PC-3 (cell line): ENCODE measurements around the gene SLC24A3.

Experiments used
- EZH2 ChIP-seq: fragments of 300-600 bp; sonication (generic); IDR thresholded peaks from one replicate; pipeline ENCODE4 v1.6.1; 2017; ENCODE audit warnings: antibody characterized with exemption, mild to moderate bottlenecking, low read length; ENCODE audit not compliant: unreplicated experiment
- TF ChIP-seq, protein P1 (sequence below): fragments of 300-600 bp; sonication (generic); conservative IDR thresholded peaks from 2 replicates; pipeline ENCODE4 v1.5.1; 2017; ENCODE audit warnings: antibody characterized with exemption, low read depth, mild to moderate bottlenecking, low read length

DNA sequence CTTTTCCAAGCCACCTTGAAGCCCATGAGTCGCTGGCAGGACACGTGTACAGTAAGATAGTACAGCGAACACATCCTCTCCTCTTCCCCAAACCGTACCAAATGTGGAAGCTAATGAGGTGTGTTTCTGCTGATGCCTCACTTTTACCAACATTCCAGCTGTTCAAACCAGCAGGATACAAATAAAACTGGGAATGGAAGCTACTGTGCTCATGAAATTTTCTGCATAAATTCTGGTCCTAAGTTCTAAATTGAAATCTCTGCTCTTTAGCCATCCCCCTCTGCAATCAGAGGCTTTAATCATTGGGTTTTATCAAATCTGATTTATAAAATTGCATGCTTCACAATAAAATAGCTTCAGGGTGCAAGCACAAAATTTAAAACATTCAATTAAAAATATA, 463.8 kb downstream of the SLC24A3 start:
- TF ChIP-seq, protein P1, sequence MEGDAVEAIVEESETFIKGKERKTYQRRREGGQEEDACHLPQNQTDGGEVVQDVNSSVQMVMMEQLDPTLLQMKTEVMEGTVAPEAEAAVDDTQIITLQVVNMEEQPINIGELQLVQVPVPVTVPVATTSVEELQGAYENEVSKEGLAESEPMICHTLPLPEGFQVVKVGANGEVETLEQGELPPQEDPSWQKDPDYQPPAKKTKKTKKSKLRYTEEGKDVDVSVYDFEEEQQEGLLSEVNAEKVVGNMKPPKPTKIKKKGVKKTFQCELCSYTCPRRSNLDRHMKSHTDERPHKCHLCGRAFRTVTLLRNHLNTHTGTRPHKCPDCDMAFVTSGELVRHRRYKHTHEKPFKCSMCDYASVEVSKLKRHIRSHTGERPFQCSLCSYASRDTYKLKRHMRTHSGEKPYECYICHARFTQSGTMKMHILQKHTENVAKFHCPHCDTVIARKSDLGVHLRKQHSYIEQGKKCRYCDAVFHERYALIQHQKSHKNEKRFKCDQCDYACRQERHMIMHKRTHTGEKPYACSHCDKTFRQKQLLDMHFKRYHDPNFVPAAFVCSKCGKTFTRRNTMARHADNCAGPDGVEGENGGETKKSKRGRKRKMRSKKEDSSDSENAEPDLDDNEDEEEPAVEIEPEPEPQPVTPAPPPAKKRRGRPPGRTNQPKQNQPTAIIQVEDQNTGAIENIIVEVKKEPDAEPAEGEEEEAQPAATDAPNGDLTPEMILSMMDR, result no peak
- no peak for TF ChIP-seq EZH2
